Urinary bladder (tissue), 4 donors: ENCODE measurements around the gene CTLA4. TPM values are rescaled to one million over a fixed set of nuclear protein-coding genes. Genes with fewer than 3 reads are reported as not detected.

Source experiments
- DNase-seq: peaks from one replicate; pipeline ENCODE4 v3.0.0-alpha.2; 2015; ENCODE audit errors: extremely low spot score
- H3K27ac ChIP-seq: one replicate; pipeline ENCODE4 v1.5.1; 2013; ENCODE audit warnings: low read depth, mild to moderate bottlenecking, moderate library complexity
- H3K36me3 ChIP-seq: one replicate; pipeline ENCODE4 v1.6.1; 2013; ENCODE audit warnings: mild to moderate bottlenecking, moderate library complexity; ENCODE audit not compliant: insufficient read depth
- H3K4me1 ChIP-seq: one replicate; pipeline ENCODE4 v1.6.1; 2013; ENCODE audit warnings: mild to moderate bottlenecking, moderate library complexity; ENCODE audit not compliant: insufficient read depth
- H3K4me3 ChIP-seq: one replicate; pipeline ENCODE4 v1.5.1; 2013; ENCODE audit warnings: low read depth, low read length
- WGBS: extraction: QIAGEN DNeasy Blood & Tissue Kit; methylation state at CpG from one replicate; pipeline ENCODE4 v1.1.7; 2013; 5-methylcytosine and 5-hydroxymethylcytosine counted together
- polyA plus RNA-seq: library from polyadenylated mRNA; stranded (reverse); fragments of 200-250 nt; gene quantifications from one replicate; pipeline ENCODE4 v1.2.3, GENCODE V29; 2013
- total RNA-seq: library from RNA; depleted of rRNA; stranded (reverse); fragments of >200 nt; gene quantifications from one replicate; pipeline ENCODE4 v1.2.3, GENCODE V29; 2014
- donor health status: healthy with polysubstance abuse.
- donor health status: healthy.

CTLA4 gene
- total RNA-seq: 0.11 TPM
- 0.25 TPM for polyA plus RNA-seq

DNA sequence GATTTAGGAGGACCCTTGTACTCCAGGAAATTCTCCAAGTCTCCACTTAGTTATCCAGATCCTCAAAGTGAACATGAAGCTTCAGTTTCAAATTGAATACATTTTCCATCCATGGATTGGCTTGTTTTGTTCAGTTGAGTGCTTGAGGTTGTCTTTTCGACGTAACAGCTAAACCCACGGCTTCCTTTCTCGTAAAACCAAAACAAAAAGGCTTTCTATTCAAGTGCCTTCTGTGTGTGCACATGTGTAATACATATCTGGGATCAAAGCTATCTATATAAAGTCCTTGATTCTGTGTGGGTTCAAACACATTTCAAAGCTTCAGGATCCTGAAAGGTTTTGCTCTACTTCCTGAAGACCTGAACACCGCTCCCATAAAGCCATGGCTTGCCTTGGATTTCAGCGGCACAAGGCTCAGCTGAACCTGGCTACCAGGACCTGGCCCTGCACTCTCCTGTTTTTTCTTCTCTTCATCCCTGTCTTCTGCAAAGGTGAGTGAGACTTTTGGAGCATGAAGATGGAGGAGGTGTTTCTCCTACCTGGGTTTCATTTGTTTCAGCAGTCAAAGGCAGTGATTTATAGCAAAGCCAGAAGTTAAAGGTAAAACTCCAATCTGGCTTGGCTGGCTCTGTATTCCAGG lies at the start of gene CTLA4:
TSS of gene CTLA4 (plus strand) at position 211 of the 640 bp plus-strand sequence. CDS start at position 383, 172 bp downstream.
- Histone ChIP-seq H3K36me3 (no peaks in the 10 kb centered on the region), H3K4me1 (no peaks in the 10 kb centered on the region), H3K4me3 (no peak within 1 kb of the TSS), H3K27ac (no peak within 1 kb of the TSS)
- DNase-seq: no peak
- 74% methylated on average over 6 of the region's 6 CpGs for WGBS

- H3K4me3 ChIP-seq: no peak overlapping the region
- H3K4me1 ChIP-seq: no peaks in the 10 kb centered on the region
- WGBS: 90% methylated on average over 2 of the region's 2 CpGs
- H3K36me3 ChIP-seq: no peaks in the 10 kb centered on the region
- no peak overlapping the region for H3K27ac ChIP-seq
- no peak for DNase-seq
Measured at GRCh38 chr2:203818656-203819055, 48.9 kb upstream of the CTLA4 start.

GRCh38 chr2:203819434-203820133 lies 48.0 kb upstream of the CTLA4 start:
- no peak overlapping the region for H3K27ac ChIP-seq
- 83% methylated on average over 14 of the region's 14 CpGs for WGBS
- no peak for DNase-seq
- no peaks in the 10 kb centered on the region for H3K36me3 ChIP-seq
- no peaks in the 10 kb centered on the region for H3K4me1 ChIP-seq
- H3K4me3 ChIP-seq: no peak overlapping the region

GRCh38 chr2:203820969-203821368 lies 46.6 kb upstream of the CTLA4 start:
- DNase-seq: no peak
- H3K4me1 ChIP-seq: no peaks in the 10 kb centered on the region
- H3K36me3 ChIP-seq: no peaks in the 10 kb centered on the region
- H3K27ac ChIP-seq: no peak overlapping the region
- 96% methylated on average over 2 of the region's 2 CpGs for WGBS
- H3K4me3 ChIP-seq: no peak overlapping the region

DNA sequence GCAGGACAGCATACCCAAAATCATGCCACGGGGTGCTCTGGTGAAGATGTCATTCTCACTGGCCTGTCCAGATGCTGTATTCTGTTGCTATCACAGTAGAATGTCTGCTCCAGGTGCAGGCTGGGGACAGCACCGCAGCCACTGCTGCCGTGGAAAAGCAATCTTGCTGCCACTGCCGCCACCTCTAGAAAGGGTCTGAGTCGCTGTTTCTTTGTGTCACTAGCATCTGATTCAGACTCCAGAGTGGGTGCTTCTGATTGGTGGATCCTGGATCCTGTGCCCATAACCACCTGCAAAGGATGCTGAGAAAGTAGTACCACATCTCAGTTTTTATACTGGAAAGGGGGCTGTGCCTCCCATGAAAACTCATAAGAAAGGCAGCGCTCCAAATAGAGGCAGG lies 45.3 kb upstream of the CTLA4 start:
- 89% methylated on average over 6 of the region's 6 CpGs for WGBS
- Histone ChIP-seq H3K4me3 (no peak overlapping the region), H3K27ac (no peak overlapping the region), H3K36me3 (no peaks in the 10 kb centered on the region), H3K4me1 (no peaks in the 10 kb centered on the region)
- DNase-seq: no peak

- Histone ChIP-seq H3K4me1 (no peaks in the 10 kb centered on the region), H3K4me3 (no peak overlapping the region), H3K27ac (no peak overlapping the region), H3K36me3 (no peaks in the 10 kb centered on the region)
- no peak for DNase-seq
- 90% methylated on average over 3 of the region's 3 CpGs for WGBS
Measured at GRCh38 chr2:203823173-203823572, 44.4 kb upstream of the CTLA4 start.

GRCh38 chr2:203824057-203824456 lies 43.5 kb upstream of the CTLA4 start:
- DNase-seq: no peak
- no peak overlapping the region for H3K27ac ChIP-seq
- 86% methylated on average over 4 of the region's 4 CpGs for WGBS

GRCh38 chr2:203824603-203825002 lies 43.0 kb upstream of the CTLA4 start:
- DNase-seq: no peak
- 91% methylated on average over 3 of the region's 3 CpGs for WGBS
- H3K4me1 ChIP-seq: no peaks in the 10 kb centered on the region

More at GRCh38 chr2:203824057-203824456, 43.5 kb upstream of the CTLA4 start:
- no peaks in the 10 kb centered on the region for H3K36me3 ChIP-seq
- H3K4me1 ChIP-seq: no peaks in the 10 kb centered on the region
- H3K4me3 ChIP-seq: no peak overlapping the region

GRCh38 chr2:203826704-203827103 lies 40.9 kb upstream of the CTLA4 start:
- no peak for DNase-seq
- Histone ChIP-seq H3K27ac (no peak overlapping the region), H3K4me3 (no peak overlapping the region), H3K4me1 (no peaks in the 10 kb centered on the region), H3K36me3 (no peaks in the 10 kb centered on the region)
- WGBS: 97% methylated on average over 1 of the region's 1 CpG

More at GRCh38 chr2:203824603-203825002, 43.0 kb upstream of the CTLA4 start:
- H3K36me3 ChIP-seq: no peaks in the 10 kb centered on the region
- H3K27ac ChIP-seq: no peak overlapping the region
- no peak overlapping the region for H3K4me3 ChIP-seq

- Histone ChIP-seq H3K4me3 (no peak overlapping the region), H3K36me3 (no peaks in the 10 kb centered on the region), H3K4me1 (no peaks in the 10 kb centered on the region), H3K27ac (no peak overlapping the region)
- WGBS: 88% methylated on average over 9 of the region's 9 CpGs
- no peak for DNase-seq
Measured at GRCh38 chr2:203830304-203831055, 37.1 kb upstream of the CTLA4 start.

DNA sequence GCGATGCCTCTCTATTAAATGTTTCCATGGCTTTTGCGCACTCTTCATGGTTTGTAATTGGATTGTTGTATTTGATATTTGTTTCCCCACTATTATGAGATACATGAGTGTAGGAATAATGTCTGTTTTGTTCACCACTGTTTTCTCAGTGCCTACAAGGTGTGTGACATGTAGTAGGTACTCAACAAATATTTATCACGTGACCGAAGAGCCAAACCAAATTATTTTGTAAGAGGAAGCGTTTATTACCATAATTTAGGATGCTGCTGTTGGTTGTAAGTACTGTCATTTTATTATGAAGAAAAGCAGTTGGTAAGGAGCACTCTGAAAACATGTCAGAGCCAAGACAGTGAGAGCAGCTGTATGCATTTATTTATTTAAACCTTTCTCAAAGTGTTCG lies 32.2 kb upstream of the CTLA4 start:
- Histone ChIP-seq H3K4me1 (no peaks in the 10 kb centered on the region), H3K27ac (no peak overlapping the region), H3K36me3 (no peaks in the 10 kb centered on the region), H3K4me3 (no peak overlapping the region)
- DNase-seq: no peak
- 83% methylated on average over 6 of the region's 6 CpGs for WGBS

- H3K27ac ChIP-seq: no peak overlapping the region
- H3K4me3 ChIP-seq: no peak overlapping the region
- DNase-seq: no peak
- no peaks in the 10 kb centered on the region for H3K4me1 ChIP-seq
- 86% methylated on average over 19 of the region's 19 CpGs for WGBS
- no peaks in the 10 kb centered on the region for H3K36me3 ChIP-seq
Measured at GRCh38 chr2:203835892-203836800, 31.4 kb upstream of the CTLA4 start.

GRCh38 chr2:203840655-203841205 lies 26.8 kb upstream of the CTLA4 start:
- no peak overlapping the region for H3K27ac ChIP-seq
- WGBS: 91% methylated on average over 5 of the region's 5 CpGs
- no peak overlapping the region for H3K4me3 ChIP-seq
- H3K4me1 ChIP-seq: no peaks in the 10 kb centered on the region
- H3K36me3 ChIP-seq: no peaks in the 10 kb centered on the region
- no peak for DNase-seq
